ENCODE results near the gene KLRF2. TPM values are rescaled to one million over a fixed set of nuclear protein-coding genes. Genes with fewer than 3 reads are reported as not detected.

The KLRF2 gene
- total RNA-seq, 4 donors from 2014 or later: not detected

DNA sequence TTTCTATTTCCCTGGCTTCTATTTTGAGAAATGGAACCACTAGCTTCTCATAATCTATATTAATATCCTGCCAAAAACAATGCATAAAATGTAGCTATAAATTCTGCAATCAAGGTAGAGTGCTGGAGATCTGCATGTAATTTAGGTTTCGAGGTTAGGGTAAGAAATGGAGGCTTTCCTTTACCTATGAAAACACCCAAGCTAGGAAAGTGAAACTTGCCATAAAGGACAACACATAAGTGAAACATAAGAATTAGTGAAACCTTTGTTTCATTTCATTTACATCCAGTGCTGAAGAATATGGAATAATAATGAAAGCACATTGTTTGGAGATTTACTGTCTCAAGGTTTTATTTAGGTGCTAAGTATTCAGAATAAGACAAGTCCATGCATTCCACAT lies 41.1 kb downstream of the KLRF2 start:
- TF ChIP-seq, protein P1, sequence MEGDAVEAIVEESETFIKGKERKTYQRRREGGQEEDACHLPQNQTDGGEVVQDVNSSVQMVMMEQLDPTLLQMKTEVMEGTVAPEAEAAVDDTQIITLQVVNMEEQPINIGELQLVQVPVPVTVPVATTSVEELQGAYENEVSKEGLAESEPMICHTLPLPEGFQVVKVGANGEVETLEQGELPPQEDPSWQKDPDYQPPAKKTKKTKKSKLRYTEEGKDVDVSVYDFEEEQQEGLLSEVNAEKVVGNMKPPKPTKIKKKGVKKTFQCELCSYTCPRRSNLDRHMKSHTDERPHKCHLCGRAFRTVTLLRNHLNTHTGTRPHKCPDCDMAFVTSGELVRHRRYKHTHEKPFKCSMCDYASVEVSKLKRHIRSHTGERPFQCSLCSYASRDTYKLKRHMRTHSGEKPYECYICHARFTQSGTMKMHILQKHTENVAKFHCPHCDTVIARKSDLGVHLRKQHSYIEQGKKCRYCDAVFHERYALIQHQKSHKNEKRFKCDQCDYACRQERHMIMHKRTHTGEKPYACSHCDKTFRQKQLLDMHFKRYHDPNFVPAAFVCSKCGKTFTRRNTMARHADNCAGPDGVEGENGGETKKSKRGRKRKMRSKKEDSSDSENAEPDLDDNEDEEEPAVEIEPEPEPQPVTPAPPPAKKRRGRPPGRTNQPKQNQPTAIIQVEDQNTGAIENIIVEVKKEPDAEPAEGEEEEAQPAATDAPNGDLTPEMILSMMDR (IDR thresholded peaks at IDR 0.05; ENCODE audit: low read depth): no peak

DNA sequence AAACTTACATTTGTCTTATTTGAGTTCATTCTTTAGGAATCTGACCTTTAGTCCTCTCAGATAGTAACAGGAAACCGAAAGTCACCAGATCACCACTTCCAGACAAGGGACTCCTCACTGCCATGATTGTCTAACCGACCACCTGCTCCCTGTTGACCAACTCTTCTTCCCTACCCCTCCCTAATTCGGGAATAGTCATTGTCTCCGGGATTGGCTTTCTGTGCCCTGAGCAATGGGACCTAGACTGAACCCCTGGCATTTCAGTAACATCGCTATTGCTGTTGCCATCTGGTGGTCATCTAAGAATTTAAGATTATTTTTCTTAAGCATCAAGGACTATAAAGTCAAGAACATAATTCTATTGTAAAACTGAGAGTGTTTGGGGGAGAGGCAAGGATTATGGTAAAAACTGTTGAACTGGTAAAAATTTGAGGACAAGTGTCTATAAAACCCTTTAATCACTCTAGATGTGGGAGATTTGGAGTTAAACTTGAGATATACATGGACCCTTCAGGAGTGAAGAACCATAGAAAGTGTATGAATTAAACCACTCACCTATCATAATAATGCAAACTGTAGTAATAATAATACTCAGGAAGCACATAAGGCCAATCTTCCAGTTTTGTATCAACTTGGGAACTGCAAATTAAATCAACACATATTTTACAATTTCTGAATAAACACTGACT lies 44.6 kb downstream of the KLRF2 start:
- TF ChIP-seq, protein P1 (IDR thresholded peaks at IDR 0.05; ENCODE audit: low read depth): no peak

DNA sequence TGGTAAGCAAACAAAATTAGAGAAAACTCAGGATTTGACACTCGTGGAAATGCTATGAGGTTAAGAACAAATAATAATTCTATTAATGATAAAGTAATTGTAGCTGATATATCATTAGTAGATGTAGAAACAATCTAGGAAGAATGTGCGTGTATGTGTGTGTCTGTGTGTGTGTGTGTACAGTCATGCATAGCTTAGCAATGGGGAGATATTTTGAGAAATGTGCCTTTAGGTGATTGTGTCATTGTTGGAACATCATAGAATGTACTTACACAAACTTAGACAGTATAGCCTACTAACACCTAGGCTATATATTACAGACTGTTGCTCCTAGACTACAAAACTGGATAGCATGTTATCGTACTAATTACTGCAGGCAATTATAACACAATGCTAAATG lies 45.6 kb downstream of the KLRF2 start:
- TF ChIP-seq, protein P1 (IDR thresholded peaks at IDR 0.05; ENCODE audit: low read depth): no peak

DNA sequence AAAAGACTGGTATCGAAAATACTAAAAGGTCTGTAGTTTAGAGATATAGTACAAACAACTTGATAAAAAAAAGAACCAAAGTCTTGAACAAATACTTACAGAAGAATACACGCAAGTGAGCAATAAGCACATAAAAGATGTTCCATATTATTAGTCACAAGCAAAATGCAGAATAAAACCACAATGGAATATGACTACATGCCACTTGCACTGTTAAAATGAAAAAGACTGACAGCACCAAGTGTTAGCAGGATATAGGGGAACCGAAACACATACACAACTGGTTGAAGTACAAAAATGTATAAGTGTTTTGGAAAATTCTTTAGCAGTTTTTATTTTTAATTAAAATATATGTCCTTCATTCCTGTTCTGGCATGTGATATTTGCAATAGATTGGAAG lies 47.3 kb downstream of the KLRF2 start:
- TF ChIP-seq, protein P1 (IDR thresholded peaks at IDR 0.05; ENCODE audit: low read depth): no peak

DNA sequence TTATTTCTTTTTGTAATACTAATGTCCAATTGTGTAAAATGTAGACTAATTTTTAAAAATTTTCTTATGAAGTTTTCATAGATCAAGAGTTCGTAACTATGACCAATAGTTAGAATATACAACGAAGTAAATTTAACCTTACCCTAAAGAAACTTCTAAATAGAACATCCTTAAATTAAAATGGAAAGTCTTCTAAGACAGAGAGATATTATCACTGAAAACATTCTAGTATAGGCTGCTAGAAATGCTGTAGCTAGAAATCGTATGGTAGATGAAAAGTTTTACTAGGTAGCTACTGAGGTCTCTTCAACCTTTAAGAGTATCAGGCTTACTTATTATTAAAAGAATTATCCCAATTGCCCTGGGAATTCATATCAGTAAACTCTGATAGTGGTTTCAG lies 50.0 kb downstream of the KLRF2 start:
- TF ChIP-seq, protein P1 (IDR thresholded peaks at IDR 0.05; ENCODE audit: low read depth): no peak

DNA sequence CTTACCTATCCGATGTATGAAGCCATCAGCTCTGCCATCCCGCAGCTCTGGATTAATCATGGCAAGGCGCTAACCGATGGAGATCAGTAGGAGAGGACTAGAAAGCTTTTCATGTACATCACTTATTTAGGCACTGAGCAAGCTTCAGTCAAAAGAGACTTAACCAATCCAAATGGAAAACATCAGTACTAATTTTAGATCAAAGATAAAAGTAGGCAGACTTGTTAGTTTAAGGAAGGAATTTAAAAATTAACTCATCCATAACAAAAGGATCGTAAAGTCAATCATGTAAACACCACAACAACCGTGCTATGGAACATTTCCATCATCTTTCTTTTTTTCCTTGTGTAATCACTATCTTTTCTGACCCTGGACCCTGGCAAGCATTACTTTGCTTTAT lies 51.0 kb downstream of the KLRF2 start, which contains the start of gene CLEC2A:
CLEC2A (minus strand) TSS at position 101 of the 400 bp plus-strand sequence; CDS start at position 60, 41 bp downstream.
- TF ChIP-seq, protein P1 (IDR thresholded peaks at IDR 0.05; ENCODE audit: low read depth): no peak

DNA sequence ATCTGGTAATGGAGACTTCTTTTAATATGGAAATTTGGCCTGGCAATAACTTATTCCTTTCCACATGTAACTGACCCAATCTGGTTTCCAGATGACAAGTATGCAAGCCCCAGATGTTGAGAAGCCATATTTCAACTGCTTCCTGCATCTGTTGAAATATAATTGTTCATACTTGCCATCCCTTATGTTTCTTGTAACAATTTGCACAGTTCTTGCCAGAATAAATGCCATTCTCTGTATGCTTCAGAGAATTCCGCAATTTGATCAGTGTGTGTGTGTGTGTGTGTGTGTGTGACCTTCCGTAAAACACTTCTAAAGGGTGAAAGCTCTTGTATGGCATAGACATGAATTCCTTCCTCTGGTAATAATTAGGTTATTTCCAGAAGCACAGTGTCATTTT lies 52.7 kb downstream of the KLRF2 start:
- TF ChIP-seq, protein P1 (IDR thresholded peaks at IDR 0.05; ENCODE audit: low read depth): no peak
